GM12878 (cell line): ENCODE data around the gene KCNK17. TPM values are rescaled to one million over a fixed set of nuclear protein-coding genes. Genes with fewer than 3 reads are reported as not detected.
A peak's percentile ranks its signal among the peaks of the same experiment; 100 is the strongest.

Experiments used
- ATAC-seq: fragments of 200-7000 bp; cut with Tn5 transposase; 3 replicates; pipeline ENCODE4 v1.9.1; 2020; ENCODE audit warnings: mild to moderate bottlenecking, moderate library complexity
- BruUV-seq: library from RNA; stranded (reverse); fragments of 400-500 nt; replicated peaks from 2 replicates; lab custom pipeline; 2021; lab: Mats Ljungman, UMichigan
- CTCF ChIA-PET: fragments of 300-600 bp; sonication (Branson Sonifier 250); formaldehyde crosslinking; extraction: SDS; loops from one replicate; lab custom pipeline; 2021; ENCODE audit warnings: inconsistent platforms; lab: Yijun Ruan, JAX
- POLR2A ChIA-PET: fragments of 350-600 bp; formaldehyde crosslinking; extraction: SDS; loops from one replicate; lab custom pipeline; 2021; ENCODE audit warnings: inconsistent platforms; lab: Charles Lee
- RAD21 ChIA-PET: fragments of 300-600 bp; sonication (Branson Sonifier 250); formaldehyde crosslinking; loops from one replicate; lab custom pipeline; 2023; ENCODE audit warnings: antibody characterized with exemption; ENCODE audit not compliant: unreplicated experiment; lab: Charles Lee
- SMC1A ChIA-PET: fragments of 300-600 bp; sonication (Branson Sonifier 250); formaldehyde crosslinking; loops from one replicate; lab custom pipeline; 2023; ENCODE audit not compliant: unreplicated experiment, uncharacterized antibody; lab: Charles Lee
- DNase-seq: peaks from one replicate; pipeline ENCODE4 v3.0.0-alpha.2; 2011; ENCODE audit warnings: low read depth, low spot score
- FAIRE-seq: peaks from 3 replicates; lab custom pipeline; 2011; peaks lifted over from hg19 to GRCh38; lab: Jason Lieb, UNC
- H2AFZ ChIP-seq: 2 replicates; pipeline ENCODE4 v1.6.0; 2011; ENCODE audit warnings: low read depth, low read length, control low read depth; ENCODE audit not compliant: control insufficient read depth
- H3K27ac ChIP-seq: 2 replicates; pipeline ENCODE4 v1.5.1; 2011; ENCODE audit warnings: control low read depth; ENCODE audit not compliant: control insufficient read depth, insufficient read depth
- H3K27me3 ChIP-seq, 2 experiments: replicated peaks in 1 of 2; 2 replicates each; pipeline versions ENCODE4 v1.6.0 to v1.6.1; 2011; ENCODE audit warnings: low read length in 1 of 2; ENCODE audit not compliant: control insufficient read depth in 2 of 2, insufficient read depth in 2 of 2
- H3K36me3 ChIP-seq, 2 experiments: 2 replicates each; pipeline ENCODE4 v1.5.1; 2011; ENCODE audit warnings: low read length in 1 of 2; ENCODE audit not compliant: control insufficient read depth in 2 of 2, insufficient read depth in 2 of 2
- H3K4me1 ChIP-seq: 2 replicates; pipeline ENCODE4 v1.6.1; 2011; ENCODE audit warnings: mild to moderate bottlenecking, low read length, moderate library complexity, mixed read lengths; ENCODE audit not compliant: control insufficient read depth, insufficient read depth
- H3K4me2 ChIP-seq: 2 replicates; pipeline ENCODE4 v1.6.0; 2011; ENCODE audit warnings: control low read depth; ENCODE audit not compliant: control insufficient read depth, insufficient read depth
- H3K4me3 ChIP-seq: fragments of 200-600 bp; sonication (generic); 2 replicates; pipeline ENCODE4 v1.5.1; 2016
- H3K79me2 ChIP-seq: 2 replicates; pipeline ENCODE4 v1.6.0; 2011; ENCODE audit warnings: low read length; ENCODE audit not compliant: control insufficient read depth, insufficient read depth
- H3K9ac ChIP-seq: 2 replicates; pipeline ENCODE4 v1.8.0; 2011; ENCODE audit warnings: low read length, control low read depth, mixed read lengths; ENCODE audit not compliant: control insufficient read depth, insufficient read depth
- H3K9me3 ChIP-seq: replicated peaks from 3 replicates; pipeline ENCODE4 v1.5.1; 2011; ENCODE audit warnings: mild to moderate bottlenecking, low read length; ENCODE audit not compliant: control insufficient read depth, insufficient read depth
- H4K20me1 ChIP-seq: 2 replicates; pipeline ENCODE4 v1.6.0; 2011; ENCODE audit not compliant: control insufficient read depth, insufficient read depth
- BHLHE40 ChIP-seq, 2 experiments: fragments of 450-650 bp in 1 of 2; IDR thresholded peaks; 2 replicates each; pipeline ENCODE4 v1.6.1; 2011 to 2017; ENCODE audit warnings: low read depth in 2 of 2, borderline replicate concordance in 1 of 2, improper control_type of control experiment in 1 of 2, low read length in 1 of 2, mild to moderate bottlenecking in 1 of 2
- CEBPZ ChIP-seq: fragments of 150-350 bp; IDR thresholded peaks from 2 replicates; pipeline ENCODE4 v1.6.1; 2016; ENCODE audit warnings: low read depth, low read length
- CREM ChIP-seq: IDR thresholded peaks from 2 replicates; pipeline ENCODE4 v1.6.1; 2014; ENCODE audit warnings: antibody characterized with exemption, low read depth
- ESRRA ChIP-seq: IDR thresholded peaks from 2 replicates; pipeline ENCODE4 v1.6.1; 2012; ENCODE audit warnings: mild to moderate bottlenecking, low read length, improper control_type of control experiment
- FOS ChIP-seq: IDR thresholded peaks from 3 replicates; pipeline ENCODE4 v1.6.1; 2011; ENCODE audit warnings: borderline replicate concordance; ENCODE audit not compliant: insufficient read length; ENCODE audit errors: extremely low read depth
- IRF4 ChIP-seq: IDR thresholded peaks from 2 replicates; pipeline ENCODE4 v1.6.1; 2011; ENCODE audit warnings: low read depth, low read length
- KAT2A ChIP-seq: conservative IDR thresholded peaks from 2 replicates; pipeline ENCODE4 v1.6.1; 2011; ENCODE audit warnings: low read depth, low read length; ENCODE audit not compliant: control insufficient read depth
- MEF2B ChIP-seq: fragments of 450-650 bp; IDR thresholded peaks from 2 replicates; pipeline ENCODE4 v1.6.1; 2018; ENCODE audit warnings: mild to moderate bottlenecking, moderate library complexity; ENCODE audit not compliant: partially characterized antibody, poor library complexity, severe bottlenecking
- NFXL1 ChIP-seq: fragments of 450-650 bp; IDR thresholded peaks from 2 replicates; pipeline ENCODE4 v1.6.1; 2017; ENCODE audit warnings: antibody characterized with exemption, mild to moderate bottlenecking, borderline replicate concordance
- RAD21 ChIP-seq: IDR thresholded peaks from 2 replicates; pipeline ENCODE4 v1.6.1; 2011; ENCODE audit warnings: mild to moderate bottlenecking, low read depth, low read length, moderate library complexity; ENCODE audit not compliant: insufficient read depth
- RELA ChIP-seq: fragments of 450-650 bp; IDR thresholded peaks from 2 replicates; pipeline ENCODE4 v1.8.0; 2014; ENCODE audit warnings: borderline replicate concordance; ENCODE audit not compliant: partially characterized antibody
- SMC3 ChIP-seq: IDR thresholded peaks from 2 replicates; pipeline ENCODE4 v1.6.1; 2011; ENCODE audit warnings: low read length, improper control_type of control experiment, borderline replicate concordance
- SUPT20H ChIP-seq: IDR thresholded peaks from 2 replicates; pipeline ENCODE4 v1.6.1; 2011; ENCODE audit warnings: low read depth, mild to moderate bottlenecking, low read length, moderate library complexity, borderline replicate concordance; ENCODE audit not compliant: control insufficient read depth
- YY1 ChIP-seq: IDR thresholded peaks from 2 replicates; pipeline ENCODE4 v1.6.1; 2011; ENCODE audit warnings: low read depth, mild to moderate bottlenecking, low read length
- ZNF207 ChIP-seq: fragments of 450-650 bp; IDR thresholded peaks from 2 replicates; pipeline ENCODE4 v1.6.1; 2014; ENCODE audit warnings: antibody characterized with exemption, mild to moderate bottlenecking, borderline replicate concordance
- WGBS: methylation state at CpG from one replicate; pipeline ENCODE4 v1.1.6; 2016; ENCODE audit warnings: low lambda C conversion rate; ENCODE audit not compliant: insufficient replicate concordance, insufficient coverage; ENCODE audit errors: missing lambda C conversion rate; 5-methylcytosine and 5-hydroxymethylcytosine counted together
- in situ Hi-C: fragments of 300-500 bp; cut with MboI; formaldehyde crosslinking; loops from 9 replicates; pipeline ENCODE4 v1.14.3; 2018; ENCODE audit warnings: mixed read lengths
- intact Hi-C: fragments of 100-400 bp; cut with micrococcal nuclease; formaldehyde crosslinking; loops from one replicate; pipeline ENCODE4 v1.14.2; 2022; ENCODE audit not compliant: unreplicated experiment
- polyA plus RNA-seq, 11 experiments: library from polyadenylated mRNA; depleted of rRNA in 4 of 11; unstranded in 6 of 11; stranded (reverse) in 5 of 11; fragments of >200 nt; fragmentation: Nextera tagmentation in 4 of 11; fragmentation: Illumina TruSeq in 1 of 11; extraction: Ambion mirVana in 4 of 11; extraction: Trizol in 1 of 11; gene quantifications; 1 replicate in 1 of 11; 2 replicates in 10 of 11; pipeline versions ENCODE4 v1.2.1 to v1.2.3, GENCODE V29; 2011 to 2016; ENCODE audit warnings: inconsistent platforms in 2 of 11, missing spikeins in 2 of 11, low read depth in 1 of 11
- total RNA-seq, 4 experiments: library from RNA; depleted of rRNA in 3 of 4; stranded (reverse); fragments of >200 nt in 3 of 4; fragmentation: Illumina TruSeq in 1 of 4; extraction: Trizol in 1 of 4; gene quantifications; 2 replicates each; pipeline versions ENCODE4 v1.2.1 to v1.2.3, GENCODE V29; 2013 to 2021
- TF ChIP-seq, protein P1 (sequence below), 3 experiments: IDR thresholded peaks in 2 of 3; conservative IDR thresholded peaks in 1 of 3; 2 replicates each; pipeline ENCODE4 v1.5.1; 2011; ENCODE audit warnings: low read depth in 3 of 3, low read length in 3 of 3, mild to moderate bottlenecking in 3 of 3, control low read depth in 2 of 3, moderate library complexity in 2 of 3, inconsistent platforms in 1 of 3, mixed read lengths in 1 of 3; ENCODE audit not compliant: control insufficient read depth in 2 of 3, insufficient read depth in 1 of 3; ENCODE audit errors: extremely low read depth in 1 of 3

Gene KCNK17
- total and polyA plus RNA-seq, 10 of the 15 experiments (the other 5 are each of a cell fraction or from before 2014, with no cell fraction given), result not detected

- peak; percentile 88 for ATAC-seq
- RAD21 ChIA-PET, result interaction anchor here (0.6 to 2.3 kb wide), 9 partner anchors 10 to 437 kb away, joined by 3 to 17 read pairs (median 3); no protein-coding TSS in a partner anchor
- BruUV-seq, result no TSS peak
- Histone ChIP-seq H2AFZ (no peak overlapping the region), H3K4me3 (no peak overlapping the region), H3K79me2 (no peaks in the 10 kb centered on the region), H3K9me3 (no peaks in the 10 kb centered on the region), H3K4me1 (no peaks in the 10 kb centered on the region), H3K27ac (no peak overlapping the region), H4K20me1 (no peaks in the 10 kb centered on the region), H3K36me3 (no peaks in the 10 kb centered on the region), H3K27me3 (peaks cover 9 to 14% of the 10 kb centered on the region in 2 experiments), H3K4me2 (no peak overlapping the region), H3K9ac (no peak overlapping the region)
- peak; percentile 92 for FAIRE-seq
- intact Hi-C loops (no loop called here), in situ Hi-C loops (no loop called here)
- DNase-seq, result no peak
- TF ChIP-seq, protein P1, sequence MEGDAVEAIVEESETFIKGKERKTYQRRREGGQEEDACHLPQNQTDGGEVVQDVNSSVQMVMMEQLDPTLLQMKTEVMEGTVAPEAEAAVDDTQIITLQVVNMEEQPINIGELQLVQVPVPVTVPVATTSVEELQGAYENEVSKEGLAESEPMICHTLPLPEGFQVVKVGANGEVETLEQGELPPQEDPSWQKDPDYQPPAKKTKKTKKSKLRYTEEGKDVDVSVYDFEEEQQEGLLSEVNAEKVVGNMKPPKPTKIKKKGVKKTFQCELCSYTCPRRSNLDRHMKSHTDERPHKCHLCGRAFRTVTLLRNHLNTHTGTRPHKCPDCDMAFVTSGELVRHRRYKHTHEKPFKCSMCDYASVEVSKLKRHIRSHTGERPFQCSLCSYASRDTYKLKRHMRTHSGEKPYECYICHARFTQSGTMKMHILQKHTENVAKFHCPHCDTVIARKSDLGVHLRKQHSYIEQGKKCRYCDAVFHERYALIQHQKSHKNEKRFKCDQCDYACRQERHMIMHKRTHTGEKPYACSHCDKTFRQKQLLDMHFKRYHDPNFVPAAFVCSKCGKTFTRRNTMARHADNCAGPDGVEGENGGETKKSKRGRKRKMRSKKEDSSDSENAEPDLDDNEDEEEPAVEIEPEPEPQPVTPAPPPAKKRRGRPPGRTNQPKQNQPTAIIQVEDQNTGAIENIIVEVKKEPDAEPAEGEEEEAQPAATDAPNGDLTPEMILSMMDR (IDR thresholded peaks at IDR 0.05 in 2 of 3, conservative IDR thresholded peaks at IDR 0.05 in 1 of 3; ENCODE audit: control insufficient read depth in 2 of 3, extremely low read depth in 1 of 3, insufficient read depth in 1 of 3, low read depth in 3 of 3, low read length in 3 of 3), result peak; percentile 89 to 92 (median 91)
- TF ChIP-seq BHLHE40 (IDR thresholded peaks at IDR 0.05; ENCODE audit: borderline replicate concordance in 1 of 2, low read depth in 2 of 2, low read length in 1 of 2), result no peak
- no peak for TF ChIP-seq CREM
- TF ChIP-seq SUPT20H, result no peak
- TF ChIP-seq RELA, result peak; percentile 23
- no peak for TF ChIP-seq ESRRA
- 0 out of 2 replicates have a peak, but pooled peaks have one; percentile 36 for TF ChIP-seq YY1
- TF ChIP-seq FOS, result no peak
- peak; percentile 87 for TF ChIP-seq RAD21
- 0 out of 2 replicates have a peak, but pooled peaks have one; percentile 52 for TF ChIP-seq IRF4
- TF ChIP-seq SMC3, result peak; percentile 90
- no peak for TF ChIP-seq CEBPZ
- no peak for TF ChIP-seq KAT2A
- TF ChIP-seq MEF2B, result no peak
- 0 out of 2 replicates have a peak, but pooled peaks have one; percentile 45 for TF ChIP-seq ZNF207
- TF ChIP-seq NFXL1, result no peak
- 18% methylated on average over 7 of the region's 7 CpGs for WGBS
- CTCF ChIA-PET, result interaction anchor here (0.7 to 6.6 kb wide), 24 partner anchors 10 to 518 kb away, joined by 3 to 73 read pairs (median 4); no protein-coding TSS in a partner anchor
- SMC1A ChIA-PET, result interaction anchor here (0.8 to 2.1 kb wide), 8 partner anchors 12 to 313 kb away, joined by 3 to 9 read pairs (median 4); partner anchors contain the start of gene KCNK16
- POLR2A ChIA-PET, result no interaction called here
Observed at GRCh38 chr6:39309942-39310531, 4.2 kb downstream of the KCNK17 start.
